SK-N-SH treated with all-trans-retinoic acid at 6 μM for 48 hours (cell line): ENCODE data around the gene POLK.

Experiments used
- PPARA ChIP-seq: fragments of 250-450 bp; sonication (Bioruptor Pico); IDR thresholded peaks from 2 replicates; pipeline ENCODE4 v1.5.0; 2020; ENCODE audit warnings: mild to moderate bottlenecking, borderline replicate concordance
- ZC3H10 ChIP-seq: fragments of 250-450 bp; sonication (Bioruptor Pico); IDR thresholded peaks from 2 replicates; pipeline ENCODE4 v1.5.1; 2021; ENCODE audit warnings: mild to moderate bottlenecking, moderate library complexity

- TF ChIP-seq PPARA (CRISPR knock-in tag) (no peak), ZC3H10 (CRISPR knock-in tag) (no peak)
Measured at GRCh38 chr5:75648712-75649111, 137.0 kb downstream of the POLK start.
